HepG2 (cell line): ENCODE data around the gene PPP2R2C. TPM values are rescaled to one million over a fixed set of nuclear protein-coding genes. Genes with fewer than 3 reads are reported as not detected.

Experiments used
- ATAC-seq: fragments of 200-7000 bp; cut with Tn5 transposase; 3 replicates; pipeline ENCODE4 v1.9.1; 2020; ENCODE audit warnings: mild to moderate bottlenecking, moderate library complexity
- BruUV-seq: library from RNA; stranded (reverse); fragments of 400-500 nt; replicated peaks from 2 replicates; lab custom pipeline; 2021; lab: Mats Ljungman, UMichigan
- CTCF ChIA-PET: fragments of 300-600 bp; formaldehyde crosslinking; extraction: SDS; loops from one replicate; lab custom pipeline; 2021; ENCODE audit warnings: low total read pairs, inconsistent platforms, low intra/inter-chr PET ratio; lab: Yijun Ruan, JAX
- POLR2A ChIA-PET: fragments of 350-600 bp; sonication (Branson Sonifier 250); formaldehyde crosslinking; loops from one replicate; lab custom pipeline; 2020; ENCODE audit warnings: antibody characterized with exemption, inconsistent platforms; lab: Yijun Ruan, JAX
- DNase-seq: peaks from one replicate; pipeline ENCODE4 v3.0.0-alpha.2; 2015; ENCODE audit warnings: low spot score
- FAIRE-seq: peaks from 3 replicates; lab custom pipeline; 2011; peaks lifted over from hg19 to GRCh38; lab: Jason Lieb, UNC
- H2AFZ ChIP-seq: one replicate; pipeline ENCODE4 v1.6.1; 2011; ENCODE audit warnings: low read length, inconsistent platforms
- H3K27ac ChIP-seq: fragments of 300-600 bp; 3 replicates; pipeline ENCODE4 v1.8.0; 2011; ENCODE audit warnings: mixed run types, mild to moderate bottlenecking, mixed read lengths, low read length, inconsistent platforms; ENCODE audit not compliant: insufficient read depth; ENCODE audit errors: extremely low read length
- H3K27me3 ChIP-seq, 2 experiments: fragments of 200-600 bp in 1 of 2; 2 replicates in 1 of 2; 3 replicates in 1 of 2; pipeline versions ENCODE4 v1.6.0 to v1.8.0; 2011; ENCODE audit warnings: low read length in 2 of 2, mild to moderate bottlenecking in 2 of 2, moderate library complexity in 2 of 2, inconsistent platforms in 1 of 2; ENCODE audit not compliant: insufficient read depth in 2 of 2, control insufficient read depth in 1 of 2
- H3K36me3 ChIP-seq, 2 experiments: fragments of 200-600 bp in 1 of 2; replicated peaks in 1 of 2; 2 replicates in 1 of 2; 3 replicates in 1 of 2; pipeline versions ENCODE4 v1.5.1 to v1.8.0; 2011; ENCODE audit warnings: low read length in 2 of 2, inconsistent platforms in 1 of 2; ENCODE audit not compliant: insufficient read depth in 2 of 2, control insufficient read depth in 1 of 2
- H3K4me1 ChIP-seq: 2 replicates; pipeline ENCODE4 v1.5.1; 2012; ENCODE audit warnings: low read length, inconsistent platforms; ENCODE audit not compliant: insufficient read depth
- H3K4me2 ChIP-seq: 2 replicates; pipeline ENCODE4 v1.6.0; 2011; ENCODE audit warnings: low read depth, low read length, inconsistent platforms
- H3K4me3 ChIP-seq, 3 experiments: fragments of 200-600 bp in 1 of 3; sonication (generic), shearing (Covaris generic) in 1 of 3; replicated peaks in 1 of 3; 2 replicates each; pipeline ENCODE4 v1.5.1; 2011 to 2016; ENCODE audit warnings: low read length in 3 of 3, inconsistent platforms in 2 of 3, low read depth in 2 of 3, mild to moderate bottlenecking in 2 of 3, control low read depth in 1 of 3, mixed read lengths in 1 of 3; ENCODE audit not compliant: insufficient read depth in 1 of 3
- H3K79me2 ChIP-seq: one replicate; pipeline ENCODE4 v1.6.1; 2011; ENCODE audit warnings: low read length, inconsistent platforms; ENCODE audit not compliant: insufficient read depth
- H3K9ac ChIP-seq: 2 replicates; pipeline ENCODE4 v1.6.0; 2011; ENCODE audit warnings: mild to moderate bottlenecking, low read depth, low read length, inconsistent platforms; ENCODE audit not compliant: insufficient read depth
- H3K9me3 ChIP-seq: 2 replicates; pipeline ENCODE4 v1.5.1; 2012; ENCODE audit warnings: mild to moderate bottlenecking, low read length
- H4K20me1 ChIP-seq: 2 replicates; pipeline ENCODE4 v1.6.0; 2011; ENCODE audit warnings: inconsistent platforms, mild to moderate bottlenecking, low read length, moderate library complexity; ENCODE audit not compliant: insufficient read depth
- KDM5B ChIP-seq: sonication (generic); formaldehyde crosslinking; IDR thresholded peaks from 2 replicates; pipeline ENCODE4 v1.4.0; 2020; ENCODE audit warnings: missing genetic modification reagents, mild to moderate bottlenecking, borderline replicate concordance
- MYC ChIP-seq: sonication (generic); formaldehyde crosslinking; IDR thresholded peaks from 2 replicates; pipeline ENCODE4 v1.9.0; 2021; ENCODE audit warnings: missing genetic modification reagents, borderline replicate concordance
- SALL2 ChIP-seq: sonication (generic); formaldehyde crosslinking; IDR thresholded peaks from 2 replicates; pipeline ENCODE4 v1.8.1; 2023; ENCODE audit warnings: mild to moderate bottlenecking, missing genetic modification reagents, inconsistent platforms
- SPEN ChIP-seq: sonication (generic); formaldehyde crosslinking; IDR thresholded peaks from 2 replicates; pipeline ENCODE4 v1.5.1; 2020; ENCODE audit warnings: low read depth, mild to moderate bottlenecking, missing genetic modification reagents
- TAF1 ChIP-seq: sonication (generic); formaldehyde crosslinking; IDR thresholded peaks from 2 replicates; pipeline ENCODE4 v1.4.0; 2020; ENCODE audit warnings: missing genetic modification reagents
- TAF15 ChIP-seq: fragments of 200-400 bp; formaldehyde crosslinking; IDR thresholded peaks from one replicate; pipeline ENCODE4 v1.6.1; 2018; ENCODE audit warnings: mild to moderate bottlenecking, low read depth, low read length; ENCODE audit not compliant: poor library complexity, severe bottlenecking
- TBL1XR1 ChIP-seq: fragments of 150-350 bp; IDR thresholded peaks from 2 replicates; pipeline ENCODE4 v1.6.1; 2014; ENCODE audit warnings: borderline replicate concordance, low read length; ENCODE audit not compliant: partially characterized antibody
- TEAD2 ChIP-seq: sonication (generic); formaldehyde crosslinking; IDR thresholded peaks from 2 replicates; pipeline ENCODE4 v1.9.0; 2021; ENCODE audit warnings: missing genetic modification reagents
- TGIF2 ChIP-seq: IDR thresholded peaks from 2 replicates; pipeline ENCODE4 v1.6.1; 2016; ENCODE audit warnings: control low read depth, missing compliant biosample characterization
- TP53 ChIP-seq: sonication (generic); formaldehyde crosslinking; conservative IDR thresholded peaks from 2 replicates; pipeline ENCODE4 v1.4.0; 2020; ENCODE audit warnings: missing genetic modification reagents
- USF2 ChIP-seq, 2 experiments: sonication (generic) in 1 of 2; formaldehyde crosslinking in 1 of 2; IDR thresholded peaks; 2 replicates each; pipeline versions ENCODE4 v1.5.1 to v1.6.1; 2011 to 2020; ENCODE audit warnings: borderline replicate concordance in 1 of 2, low read depth in 1 of 2, low read length in 1 of 2, mild to moderate bottlenecking in 1 of 2, missing genetic modification reagents in 1 of 2, moderate library complexity in 1 of 2
- ZFP82 ChIP-seq: sonication (generic); formaldehyde crosslinking; IDR thresholded peaks from 2 replicates; pipeline ENCODE4 v1.5.1; 2020; ENCODE audit warnings: mild to moderate bottlenecking, missing genetic modification reagents, borderline replicate concordance
- ZNF678 ChIP-seq: sonication (generic); formaldehyde crosslinking; IDR thresholded peaks from 2 replicates; pipeline ENCODE4 v1.4.0; 2020; ENCODE audit warnings: mild to moderate bottlenecking, missing genetic modification reagents
- ZSCAN9 ChIP-seq: IDR thresholded peaks from 2 replicates; pipeline ENCODE4 v1.6.1; 2016; ENCODE audit warnings: borderline replicate concordance
- WGBS: methylation state at CpG from one replicate; pipeline ENCODE4 v1.1.6; 2017; ENCODE audit warnings: low lambda C conversion rate; 5-methylcytosine and 5-hydroxymethylcytosine counted together
- in situ Hi-C: cut with HindIII; loops from 2 replicates; pipeline ENCODE4 v1.10.0; 2017; ENCODE audit warnings: low pct_unique_long_range_greater_than_20kb; ENCODE audit not compliant: extremely low pct_ligation_motif_present
- intact Hi-C: fragments of 100-400 bp; cut with micrococcal nuclease; formaldehyde crosslinking; loops from one replicate; pipeline ENCODE4 v1.10.0; 2022; ENCODE audit not compliant: unreplicated experiment
- polyA plus RNA-seq, 8 experiments: library from polyadenylated mRNA; depleted of rRNA in 3 of 8; stranded (reverse) in 7 of 8; unstranded in 1 of 8; fragments of >200 nt; fragmentation: Illumina TruSeq in 4 of 8; extraction: Trizol in 4 of 8; gene quantifications; 2 replicates each; pipeline versions ENCODE4 v1.2.1 to v1.2.3, GENCODE V29; 2011 to 2016; ENCODE audit warnings: low read depth in 4 of 8, missing spikeins in 1 of 8, mixed read lengths in 1 of 8; ENCODE audit not compliant: insufficient read depth in 1 of 8
- total RNA-seq, 5 experiments: library from RNA; depleted of rRNA; stranded (reverse); fragments of >200 nt; fragmentation: Illumina TruSeq; extraction: Trizol; gene quantifications; 2 replicates each; pipeline ENCODE4 v1.2.3, GENCODE V29; 2016; ENCODE audit warnings: low read depth in 1 of 5

PPP2R2C gene
- total and polyA plus RNA-seq, 2 of the 13 experiments (the other 11 are each of a cell fraction or from before 2014, with no cell fraction given), result 0.60 to 8.6 TPM

- POLR2A ChIA-PET, result no interaction called here
- Histone ChIP-seq H3K4me1 (no peaks in the 10 kb centered on the region), H3K4me3 (no peak overlapping the region), H3K27ac (no peak overlapping the region), H4K20me1 (peaks cover 2% of the 10 kb centered on the region; the same call in 1 of the 2 replicates), H3K36me3 (no peaks in the 10 kb centered on the region), H3K27me3 (peaks cover 10 to 81% of the 10 kb centered on the region in 2 experiments), H3K79me2 (no peaks in the 10 kb centered on the region), H3K9ac (no peak overlapping the region), H2AFZ (no peak overlapping the region), H3K4me2 (no peak overlapping the region), H3K9me3 (no peaks in the 10 kb centered on the region)
- intact Hi-C loops (no loop called here), in situ Hi-C loops (no loop called here)
- CTCF ChIA-PET, result no interaction called here
- BruUV-seq, result no TSS peak
- TF ChIP-seq ZNF678 (CRISPR knock-in tag), result no peak
- no peak for TF ChIP-seq ZFP82 (CRISPR knock-in tag)
- no peak for TF ChIP-seq SPEN (CRISPR knock-in tag)
- no peak for TF ChIP-seq TAF1 (CRISPR knock-in tag)
- no peak for TF ChIP-seq USF2 (IDR thresholded peaks at IDR 0.05; ENCODE audit: low read depth, low read length)
- no peak for TF ChIP-seq USF2 (CRISPR knock-in tag; IDR thresholded peaks at IDR 0.05; ENCODE audit: borderline replicate concordance)
- no peak for TF ChIP-seq ZSCAN9 (CRISPR knock-in tag)
- no peak for TF ChIP-seq TGIF2 (CRISPR knock-in tag)
- no peak for TF ChIP-seq MYC (CRISPR knock-in tag)
- no peak for TF ChIP-seq TEAD2 (CRISPR knock-in tag)
- TF ChIP-seq SALL2 (CRISPR knock-in tag), result no peak
- TF ChIP-seq TP53, result no peak
- TF ChIP-seq TBL1XR1, result no peak
- no peak for TF ChIP-seq TAF15
- no peak for TF ChIP-seq KDM5B (CRISPR knock-in tag)
- ATAC-seq, result no peak
- FAIRE-seq, result no peak
- 10% methylated on average over 6 of the region's 10 CpGs for WGBS
- no peak for DNase-seq
These were observed 104.3 kb downstream of the PPP2R2C start for GRCh38 chr4:6368096-6368495.
